ENCODE results near the gene NR2E1.

Gene NR2E1

DNA sequence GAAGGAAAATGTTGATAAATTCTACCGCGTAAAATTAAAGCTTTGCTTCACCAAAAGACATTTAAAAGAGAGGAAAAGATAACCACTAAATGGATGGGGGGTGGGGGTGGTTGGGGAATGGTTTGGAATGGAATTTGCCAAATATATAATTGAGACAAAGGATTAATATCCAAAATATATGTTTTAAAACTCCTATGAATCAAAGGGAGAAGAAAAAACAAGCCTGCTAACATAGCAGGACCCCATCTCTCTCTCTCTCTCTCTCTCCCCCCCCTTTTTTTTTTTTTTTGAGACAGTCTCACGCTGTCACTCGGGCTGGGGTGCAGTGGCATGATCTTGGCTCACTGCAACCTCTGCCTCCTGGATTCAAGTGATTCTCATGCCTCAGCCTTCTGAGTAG lies 13.4 kb upstream of the NR2E1 start:
- H3K4me3 ChIP-seq (ENCODE audit: low read depth, low read length): no peak overlapping the region
- DNase-seq (ENCODE audit: low read depth): no peak
- TF ChIP-seq, protein P1, sequence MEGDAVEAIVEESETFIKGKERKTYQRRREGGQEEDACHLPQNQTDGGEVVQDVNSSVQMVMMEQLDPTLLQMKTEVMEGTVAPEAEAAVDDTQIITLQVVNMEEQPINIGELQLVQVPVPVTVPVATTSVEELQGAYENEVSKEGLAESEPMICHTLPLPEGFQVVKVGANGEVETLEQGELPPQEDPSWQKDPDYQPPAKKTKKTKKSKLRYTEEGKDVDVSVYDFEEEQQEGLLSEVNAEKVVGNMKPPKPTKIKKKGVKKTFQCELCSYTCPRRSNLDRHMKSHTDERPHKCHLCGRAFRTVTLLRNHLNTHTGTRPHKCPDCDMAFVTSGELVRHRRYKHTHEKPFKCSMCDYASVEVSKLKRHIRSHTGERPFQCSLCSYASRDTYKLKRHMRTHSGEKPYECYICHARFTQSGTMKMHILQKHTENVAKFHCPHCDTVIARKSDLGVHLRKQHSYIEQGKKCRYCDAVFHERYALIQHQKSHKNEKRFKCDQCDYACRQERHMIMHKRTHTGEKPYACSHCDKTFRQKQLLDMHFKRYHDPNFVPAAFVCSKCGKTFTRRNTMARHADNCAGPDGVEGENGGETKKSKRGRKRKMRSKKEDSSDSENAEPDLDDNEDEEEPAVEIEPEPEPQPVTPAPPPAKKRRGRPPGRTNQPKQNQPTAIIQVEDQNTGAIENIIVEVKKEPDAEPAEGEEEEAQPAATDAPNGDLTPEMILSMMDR (IDR thresholded peaks at IDR 0.05; ENCODE audit: insufficient read depth, low read depth, low read length, missing control alignments): no peak

DNA sequence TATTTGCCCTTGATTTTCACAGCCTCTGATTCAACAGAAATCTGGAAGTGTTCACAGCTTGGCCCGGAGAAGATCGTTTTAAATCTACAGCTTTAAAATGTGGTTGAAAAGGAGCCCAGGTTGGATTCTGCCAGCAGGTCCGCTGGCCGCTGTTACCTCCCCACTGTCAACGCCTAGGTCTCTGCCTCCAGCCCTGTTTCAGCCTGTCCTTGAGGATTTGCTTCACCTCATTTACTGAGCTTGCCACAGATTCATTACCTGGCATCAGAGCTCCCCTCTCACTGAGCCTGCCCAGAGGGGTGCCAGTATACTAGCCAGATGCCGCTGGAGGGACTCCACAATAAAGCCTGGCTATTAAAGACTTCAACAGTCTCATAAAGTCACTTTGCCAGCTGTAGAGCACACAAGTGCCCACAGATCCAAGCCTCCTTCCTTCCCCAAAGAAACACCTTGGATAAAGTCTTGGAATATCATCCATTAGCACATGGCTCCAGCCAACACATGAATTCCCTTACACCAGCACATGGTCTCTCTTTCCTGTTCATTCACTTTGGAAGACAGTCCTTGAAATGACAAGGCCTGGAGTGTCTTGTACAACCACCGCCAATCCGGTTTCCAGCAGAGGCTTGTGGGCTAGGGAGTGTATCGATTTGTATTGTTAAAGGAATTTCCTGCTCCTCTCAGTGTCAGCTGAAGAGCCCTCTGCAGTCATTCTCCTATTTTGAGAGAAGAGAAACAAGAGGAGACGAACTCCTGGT lies 9.5 kb upstream of the NR2E1 start:
- H3K4me3 ChIP-seq (ENCODE audit: low read depth, low read length): no peak overlapping the region
- DNase-seq (ENCODE audit: low read depth): no peak
- TF ChIP-seq, protein P1 (IDR thresholded peaks at IDR 0.05; ENCODE audit: insufficient read depth, low read depth, low read length, missing control alignments): no peak

DNA sequence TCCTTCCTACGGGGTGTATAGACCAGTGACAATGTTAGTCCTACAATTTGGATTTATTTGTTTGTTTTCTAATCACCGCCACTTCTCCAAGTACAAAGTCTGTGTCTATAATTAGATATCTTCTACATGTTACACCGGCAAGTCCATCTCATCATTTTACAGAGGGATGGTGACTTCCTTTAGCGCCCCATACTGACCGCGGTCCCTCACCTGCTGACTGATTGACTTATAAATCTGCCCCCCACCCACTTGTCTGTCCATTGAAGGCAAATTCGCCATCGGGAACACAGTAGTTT lies 8.9 kb upstream of the NR2E1 start:
- DNase-seq (ENCODE audit: low read depth): no peak
- TF ChIP-seq, protein P1 (IDR thresholded peaks at IDR 0.05; ENCODE audit: insufficient read depth, low read depth, low read length, missing control alignments): no peak
- no peak overlapping the region for H3K4me3 ChIP-seq (ENCODE audit: low read depth, low read length)

DNA sequence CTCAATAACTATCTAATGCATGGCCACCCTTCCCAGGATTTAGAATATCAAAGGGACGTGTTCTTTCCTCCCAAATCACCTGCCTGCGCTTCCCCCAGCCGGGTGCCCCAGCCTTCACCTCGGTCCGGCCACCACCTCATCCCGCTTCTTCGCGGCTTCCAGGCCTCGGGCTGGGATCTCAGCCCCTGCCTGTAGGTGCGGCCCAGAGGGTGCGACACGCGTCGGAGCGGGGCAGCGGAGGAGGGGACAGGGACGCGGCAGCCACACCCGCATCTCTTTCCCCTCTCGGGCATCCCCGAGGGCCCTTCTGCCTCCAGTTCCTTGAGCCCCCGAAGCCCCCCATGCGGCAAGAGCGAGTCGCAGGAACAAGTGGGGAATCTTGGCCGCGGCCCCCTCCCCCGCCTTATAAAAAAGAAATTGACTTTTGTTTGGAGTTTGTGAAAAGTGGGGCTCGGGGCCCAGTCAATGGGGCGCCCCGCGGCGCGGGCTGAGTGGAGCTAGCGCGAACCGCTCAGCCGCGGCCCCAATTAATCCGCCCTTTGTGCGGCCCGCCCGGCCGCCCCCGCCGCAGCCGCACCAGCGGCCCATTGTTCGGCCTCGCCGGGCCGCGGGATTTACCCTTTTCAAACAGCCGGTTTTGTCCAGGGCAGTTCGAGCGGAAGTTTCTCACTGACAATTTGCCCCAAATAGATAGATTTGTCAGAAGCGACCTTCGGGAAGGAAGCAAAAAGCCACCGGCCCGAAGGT lies 8.4 kb upstream of the NR2E1 start:
- no peak overlapping the region for H3K4me3 ChIP-seq (ENCODE audit: low read depth, low read length)
- TF ChIP-seq, protein P1 (IDR thresholded peaks at IDR 0.05; ENCODE audit: insufficient read depth, low read depth, low read length, missing control alignments): no peak
- no peak for DNase-seq (ENCODE audit: low read depth)

DNA sequence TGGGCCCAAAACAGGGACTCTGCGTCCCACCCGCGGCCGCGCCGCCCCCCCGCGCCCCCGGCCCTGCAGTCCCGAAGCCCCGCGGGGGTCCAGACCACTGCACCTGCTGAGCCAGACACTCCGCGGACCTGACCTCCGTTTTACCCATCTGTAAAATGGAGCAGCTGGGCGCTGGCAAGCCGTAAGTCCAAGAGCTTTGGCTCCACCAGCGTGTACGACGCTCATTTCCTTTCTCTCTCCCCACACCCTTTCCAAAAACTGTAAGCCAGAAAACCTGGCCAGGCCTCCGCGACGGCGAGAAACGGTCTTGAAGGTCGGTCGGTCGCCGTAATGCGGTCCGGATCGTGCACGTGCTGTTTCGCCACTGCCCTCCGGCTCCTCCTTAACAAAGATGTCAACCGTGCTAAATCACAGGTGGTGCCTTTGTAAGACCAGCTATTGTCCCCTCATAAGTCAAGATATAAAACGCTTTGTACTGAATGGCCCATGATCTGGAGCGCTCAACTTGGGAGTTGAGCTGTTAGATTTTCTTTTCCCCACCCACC lies 7.8 kb upstream of the NR2E1 start:
- no peak for DNase-seq (ENCODE audit: low read depth)
- H3K4me3 ChIP-seq (ENCODE audit: low read depth, low read length): no peak overlapping the region
- TF ChIP-seq, protein P1 (IDR thresholded peaks at IDR 0.05; ENCODE audit: insufficient read depth, low read depth, low read length, missing control alignments): no peak

DNA sequence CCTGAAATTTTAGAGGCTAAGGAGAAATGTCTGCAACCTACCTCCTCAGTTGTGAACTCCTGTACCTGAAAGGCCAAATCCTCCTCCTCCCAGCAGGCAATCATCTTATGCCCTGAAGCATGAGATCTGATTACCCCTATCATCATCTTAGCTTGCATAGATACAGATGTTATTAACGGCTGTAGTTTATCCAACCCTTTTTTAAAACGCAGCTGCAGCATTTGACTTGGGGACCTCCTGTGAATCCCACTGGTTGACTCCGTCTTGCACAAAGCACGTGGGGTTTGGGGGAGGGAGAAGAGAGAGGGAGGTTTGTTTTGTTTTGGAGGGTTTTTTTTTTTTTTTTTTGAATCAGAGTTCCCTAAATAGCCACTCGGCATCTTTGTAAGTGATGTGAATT lies 5.8 kb upstream of the NR2E1 start:
- H3K4me3 ChIP-seq (ENCODE audit: low read depth, low read length): no peak overlapping the region
- TF ChIP-seq, protein P1 (IDR thresholded peaks at IDR 0.05; ENCODE audit: insufficient read depth, low read depth, low read length, missing control alignments): no peak
- no peak for DNase-seq (ENCODE audit: low read depth)

Data from GM12865 (cell line).